ENCODE results near the gene CRADD. TPM values are rescaled to one million over a fixed set of nuclear protein-coding genes. Genes with fewer than 3 reads are reported as not detected.

CRADD gene
- total and polyA plus RNA-seq, 2 donors (not counting 1 experiment from before 2014, with no cell fraction given) = 5.8 to 15.1 TPM

GRCh38 chr12:93673084-93673483 is 4.1 kb upstream of the CRADD start:
- POLR2A ChIA-PET = no interaction called here
- H2AFZ ChIP-seq (ENCODE audit: insufficient read depth, low read depth, low read length, poor library complexity, severe bottlenecking) = no peak overlapping the region
- no peak overlapping the region for H3K4me3 ChIP-seq (ENCODE audit: control extremely low read depth in 1 of 5, extremely low read depth in 1 of 5, insufficient read depth in 1 of 5, low read depth in 2 of 5, low read length in 4 of 5)
- no peak overlapping the region for H3K27ac ChIP-seq (ENCODE audit: low read length in 2 of 2)
- no peaks in the 10 kb centered on the region for H3K79me2 ChIP-seq (ENCODE audit: control insufficient read depth, insufficient read depth, low read length)
- DNase-seq = no peak
- intact Hi-C loops (cut with micrococcal nuclease) = no loop called here
- CTCF ChIA-PET = no interaction called here
- H3K9me3 ChIP-seq (ENCODE audit: control extremely low read depth in 1 of 3, control insufficient read depth in 2 of 3, insufficient read depth in 1 of 3, low read length in 2 of 3) = no peaks in the 10 kb centered on the region
- H3K4me2 ChIP-seq (replicated peaks; ENCODE audit: low read depth, low read length, poor library complexity, severe bottlenecking) = no peak overlapping the region
- H4K20me1 ChIP-seq (ENCODE audit: control insufficient read depth, insufficient read depth, low read length, poor library complexity, severe bottlenecking) = no peaks in the 10 kb centered on the region
- no peak overlapping the region for H3K4me3 Mint-ChIP-seq
- H3K9ac ChIP-seq (ENCODE audit: low read length) = no peak overlapping the region
- no peak for ATAC-seq (ENCODE audit: low read depth)
- peaks cover 15% of the 10 kb centered on the region for H3K27me3 Mint-ChIP-seq
- peaks cover 7 to 12% of the 10 kb centered on the region in 2 donors for H3K4me1 ChIP-seq (ENCODE audit: control insufficient read depth in 2 of 2, insufficient read depth in 2 of 2, low read length in 2 of 2)
- no CpG with 5 or more reads among the region's 1 CpG for WGBS (ENCODE audit: insufficient coverage)
- peaks cover 0 to 5% (median 0%) of the 10 kb centered on the region in 4 experiments for H3K27me3 ChIP-seq (replicated peaks in 1 of 4; ENCODE audit: control extremely low read depth in 1 of 4, control insufficient read depth in 3 of 4, insufficient read depth in 4 of 4, low read length in 3 of 4)
- peaks cover 14% of the 10 kb centered on the region for H3K4me1 Mint-ChIP-seq
- no peaks in the 10 kb centered on the region for H3K36me3 ChIP-seq (replicated peaks in 1 of 2; ENCODE audit: control extremely low read depth in 1 of 2, control insufficient read depth in 1 of 2, extremely low read depth in 1 of 2, insufficient read depth in 2 of 2, low read length in 1 of 2)
- H3K27ac Mint-ChIP-seq = no peak overlapping the region
- H3K9me3 Mint-ChIP-seq (ENCODE audit: insufficient read depth) = no peaks in the 10 kb centered on the region
- no peak for TF ChIP-seq EZH2 (IDR thresholded peaks at IDR 0.05; ENCODE audit: borderline replicate concordance, insufficient read depth, low read depth, low read length, poor library complexity, severe bottlenecking)
- no peak for TF ChIP-seq CTCF (IDR thresholded peaks at IDR 0.05)

GRCh38 chr12:93674386-93674785 is 2.8 kb upstream of the CRADD start:
- Mint-ChIP-seq H3K27ac (no peak overlapping the region), H3K9me3 (ENCODE audit: insufficient read depth) (no peaks in the 10 kb centered on the region), H3K4me1 (peaks cover 25% of the 10 kb centered on the region), H3K27me3 (peaks cover 15% of the 10 kb centered on the region), H3K4me3 (no peak overlapping the region)
- H3K79me2 ChIP-seq (ENCODE audit: control insufficient read depth, insufficient read depth, low read length) = peaks cover 9% of the 10 kb centered on the region
- H3K4me1 ChIP-seq (ENCODE audit: control insufficient read depth in 2 of 2, insufficient read depth in 2 of 2, low read length in 2 of 2) = peaks cover 14 to 18% of the 10 kb centered on the region in 2 donors
- H3K4me3 ChIP-seq (ENCODE audit: control extremely low read depth in 1 of 5, extremely low read depth in 1 of 5, insufficient read depth in 1 of 5, low read depth in 2 of 5, low read length in 4 of 5) = no peak overlapping the region
- intact Hi-C loops (cut with micrococcal nuclease) = no loop called here
- DNase-seq = no peak
- peaks cover 0 to 1% of the 10 kb centered on the region in 2 experiments for H3K36me3 ChIP-seq (replicated peaks in 1 of 2; ENCODE audit: control extremely low read depth in 1 of 2, control insufficient read depth in 1 of 2, extremely low read depth in 1 of 2, insufficient read depth in 2 of 2, low read length in 1 of 2)
- POLR2A ChIA-PET = no interaction called here
- 98% methylated on average over 3 of the region's 6 CpGs for WGBS (ENCODE audit: insufficient coverage)
- CTCF ChIA-PET = no interaction called here
- no peak overlapping the region for H2AFZ ChIP-seq (ENCODE audit: insufficient read depth, low read depth, low read length, poor library complexity, severe bottlenecking)
- H3K27me3 ChIP-seq (replicated peaks in 1 of 4; ENCODE audit: control extremely low read depth in 1 of 4, control insufficient read depth in 3 of 4, insufficient read depth in 4 of 4, low read length in 3 of 4) = peaks cover 0 to 5% (median 0%) of the 10 kb centered on the region in 4 experiments
- no peak for ATAC-seq (ENCODE audit: low read depth)
- H3K4me2 ChIP-seq (replicated peaks; ENCODE audit: low read depth, low read length, poor library complexity, severe bottlenecking) = no peak overlapping the region
- TF ChIP-seq CTCF (IDR thresholded peaks at IDR 0.05) (no peak), EZH2 (IDR thresholded peaks at IDR 0.05; ENCODE audit: borderline replicate concordance, insufficient read depth, low read depth, low read length, poor library complexity, severe bottlenecking) (no peak)
- no peak overlapping the region for H3K9ac ChIP-seq (ENCODE audit: low read length)
- no peaks in the 10 kb centered on the region for H4K20me1 ChIP-seq (ENCODE audit: control insufficient read depth, insufficient read depth, low read length, poor library complexity, severe bottlenecking)
- no peaks in the 10 kb centered on the region for H3K9me3 ChIP-seq (ENCODE audit: control extremely low read depth in 1 of 3, control insufficient read depth in 2 of 3, insufficient read depth in 1 of 3, low read length in 2 of 3)
- H3K27ac ChIP-seq (ENCODE audit: low read length in 2 of 2) = no peak overlapping the region
